Measurements from ENCODE around the gene BID.
A peak's percentile ranks its signal among the peaks of the same experiment; 100 is the strongest.

BID gene

GRCh38 chr22:17782621-17783020 lies 8.4 kb upstream of the BID start:
- no peak for DNase-seq

GRCh38 chr22:17782158-17782557 lies 7.9 kb upstream of the BID start:
- no peak for DNase-seq

GRCh38 chr22:17781319-17782031 lies 7.2 kb upstream of the BID start:
- no peak for DNase-seq

DNA sequence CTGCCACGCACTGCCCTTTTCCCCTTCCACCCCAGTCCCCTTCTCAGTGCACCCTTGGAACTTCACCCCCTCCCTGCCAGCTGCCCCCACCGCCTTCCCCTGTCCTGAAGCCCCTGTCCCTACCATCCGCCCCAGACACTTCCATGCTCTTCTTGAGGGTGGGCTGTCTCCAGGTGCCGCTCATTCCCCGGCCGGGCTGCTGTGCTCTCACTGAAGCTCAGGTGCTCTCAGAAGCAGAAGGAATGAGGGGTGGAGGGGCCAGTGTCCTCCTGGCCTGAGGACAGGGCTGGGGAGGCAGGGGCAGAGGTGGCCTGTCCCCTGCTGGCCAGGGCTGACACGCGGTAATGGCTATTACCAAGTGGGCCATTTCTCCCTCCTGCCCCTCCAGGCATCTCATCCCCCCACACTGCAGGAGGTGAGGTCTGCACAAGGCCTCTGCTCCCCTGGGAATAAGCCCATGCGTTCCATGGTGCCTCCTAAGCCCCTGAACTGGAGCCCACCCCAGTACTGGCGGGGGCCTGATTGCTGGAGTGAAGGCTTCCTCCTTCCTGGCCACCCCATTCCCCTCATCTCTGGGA lies 6.6 kb upstream of the BID start:
- DNase-seq, result no peak

DNA sequence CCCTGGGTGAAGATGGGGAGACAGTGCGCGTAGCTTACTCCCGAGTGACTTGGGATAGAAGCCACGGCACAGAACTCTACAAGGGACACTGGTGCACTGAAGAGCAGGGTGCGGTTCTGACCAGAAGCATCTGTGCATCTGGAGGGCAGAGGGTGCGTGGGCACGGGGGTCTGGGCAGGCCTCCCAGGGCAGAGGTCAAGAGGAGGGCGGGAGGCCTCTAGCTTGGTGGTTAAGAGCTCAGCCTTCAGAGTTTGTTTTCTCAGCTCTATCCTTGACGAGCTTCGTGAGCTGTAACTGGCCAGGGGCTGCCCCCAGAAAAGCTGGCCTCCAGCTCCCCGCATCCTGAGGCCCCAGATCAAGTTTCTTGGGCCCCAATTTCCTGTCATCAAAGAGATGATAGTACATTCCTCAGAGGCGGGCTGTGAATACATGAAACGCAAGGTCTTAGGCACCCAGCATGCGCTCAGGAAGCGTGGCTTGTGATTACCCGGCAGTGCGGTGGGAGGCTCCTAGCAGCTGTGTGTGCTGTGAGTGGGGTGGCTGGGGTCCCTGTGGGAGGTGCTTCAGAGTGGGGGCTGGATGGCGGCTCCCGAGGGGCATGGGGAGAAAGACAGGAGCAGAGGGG lies 6.0 kb upstream of the BID start:
- no peak for DNase-seq

GRCh38 chr22:17779286-17780115 lies 5.2 kb upstream of the BID start:
- DNase-seq, result no peak

GRCh38 chr22:17778412-17778976 lies 4.2 kb upstream of the BID start:
- DNase-seq, result no peak

DNA sequence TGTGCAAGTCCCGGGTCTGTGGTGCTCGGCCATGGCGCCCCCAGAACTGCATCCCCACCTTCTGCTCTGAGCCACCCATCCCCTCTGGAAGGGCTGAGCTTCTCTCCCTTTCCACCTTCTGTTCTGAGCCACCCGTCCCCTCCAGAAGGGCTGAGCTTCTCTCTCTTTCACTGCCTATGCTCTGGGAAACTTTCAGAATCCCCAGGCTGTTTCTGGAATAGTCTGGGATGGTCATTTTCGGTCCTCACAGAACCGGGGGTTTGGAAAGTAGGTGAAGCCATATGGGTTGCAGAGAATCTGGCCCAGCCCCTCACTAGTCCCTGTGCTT lies 3.4 kb upstream of the BID start:
- DNase-seq, result no peak

DNA sequence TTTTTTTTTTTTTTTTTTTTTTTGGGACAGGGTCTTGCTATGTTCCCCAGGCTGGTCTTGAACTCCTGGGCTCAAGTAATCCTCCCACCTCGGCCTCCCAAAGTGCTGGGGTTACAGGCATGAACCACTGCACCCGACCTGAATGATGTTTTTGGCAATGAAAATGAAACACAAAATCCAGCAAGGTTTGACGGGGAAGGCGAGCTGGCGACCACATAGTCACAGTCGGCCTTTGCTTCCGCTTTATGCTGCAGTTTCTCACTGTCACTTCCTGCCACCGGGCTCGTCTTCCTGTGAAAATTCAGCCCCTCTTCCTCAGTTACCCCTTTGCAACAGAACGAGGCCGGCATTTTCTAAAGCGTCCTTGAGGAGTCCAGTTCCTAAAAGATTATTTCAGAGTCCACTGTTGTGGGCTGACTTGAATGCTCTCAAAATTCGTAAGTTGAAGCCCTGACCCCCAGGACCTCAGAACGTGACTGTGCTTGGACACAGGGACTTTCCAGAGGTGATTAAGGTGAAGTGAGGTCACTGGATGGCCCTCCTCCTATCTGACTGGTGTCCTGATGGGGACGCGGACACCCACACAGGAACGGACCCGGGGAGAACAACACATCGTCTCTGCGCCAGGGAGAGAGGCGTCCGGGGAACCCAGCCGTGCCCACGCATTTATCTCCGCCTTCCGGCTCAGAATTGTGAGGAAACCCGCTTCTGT lies 2.9 kb upstream of the BID start:
- no peak for DNase-seq

GRCh38 chr22:17775781-17776465 lies 1.7 kb upstream of the BID start:
- DNase-seq, result no peak

- DNase-seq, result no peak
Measured at GRCh38 chr22:17774926-17775685, 837 bp upstream of the BID start.

DNA sequence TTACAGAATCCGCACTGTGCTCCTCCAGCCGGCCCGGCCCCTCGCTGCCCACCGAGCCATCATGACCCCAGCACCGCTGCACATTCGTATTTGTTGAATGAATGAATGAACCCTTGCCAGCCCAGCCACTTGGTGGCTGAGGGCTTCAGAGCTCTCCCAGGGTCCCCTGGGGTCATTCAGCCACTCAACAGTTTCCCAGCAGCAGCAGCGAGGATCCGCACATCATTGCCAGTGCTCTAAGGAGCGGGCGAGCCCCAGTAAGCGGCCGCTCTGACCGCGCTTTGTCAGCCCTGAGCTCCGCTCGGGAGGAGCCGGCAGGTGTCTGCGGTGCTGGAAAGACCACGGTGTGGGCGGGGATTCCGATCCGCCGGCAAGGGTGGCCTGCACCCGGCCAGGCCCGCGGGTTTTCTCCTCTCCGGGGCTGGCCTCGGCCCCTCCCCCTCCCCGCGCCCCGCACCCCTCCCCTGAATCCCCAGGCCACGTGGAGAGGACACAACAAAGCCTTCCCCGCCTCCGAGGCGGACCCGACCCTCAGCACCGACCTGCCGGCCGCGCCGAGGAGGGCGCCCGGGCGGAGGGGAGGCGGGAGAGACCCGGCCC lies 563 bp downstream of the BID start:
- DNase-seq, result peak; percentile 60 to 68

DNA sequence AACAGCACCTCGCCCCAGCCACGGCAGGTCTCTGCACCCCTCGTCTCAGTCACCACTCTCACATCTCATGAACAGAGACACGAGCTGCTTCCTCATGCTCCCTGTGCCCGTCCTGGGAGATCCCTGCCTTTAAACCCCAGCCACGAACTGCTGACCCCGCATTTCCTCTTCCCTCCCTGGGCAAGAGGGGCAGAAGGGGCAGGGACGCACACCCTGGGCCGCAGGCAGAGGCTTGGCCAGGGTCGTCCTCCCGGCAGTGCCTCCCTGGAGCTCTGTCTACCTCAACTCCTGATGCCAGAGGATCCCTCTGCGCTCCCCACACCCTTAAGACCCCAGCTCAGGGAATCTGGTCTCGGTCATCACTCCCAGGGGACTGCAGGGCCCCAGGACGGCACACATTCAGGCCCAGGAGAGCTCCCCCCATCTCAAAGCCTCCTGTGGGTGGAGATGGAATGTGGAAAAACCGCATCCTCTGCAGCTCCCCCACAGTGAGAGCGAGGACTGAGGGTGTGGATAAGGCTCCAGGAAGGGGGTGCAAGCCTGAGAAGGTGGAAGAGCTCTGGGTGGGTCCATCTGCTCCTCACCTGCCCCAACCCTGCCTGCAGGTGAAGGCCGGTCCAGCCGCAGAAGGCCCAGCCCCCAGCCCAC lies 1.2 kb downstream of the BID start:
- DNase-seq, result no peak

- DNase-seq, result peak in 1 of 2 experiments; percentile 62
Measured at GRCh38 chr22:17772249-17772957, 1.9 kb downstream of the BID start.

GRCh38 chr22:17770180-17771077 lies 3.8 kb downstream of the BID start:
- DNase-seq, result no peak

DNA sequence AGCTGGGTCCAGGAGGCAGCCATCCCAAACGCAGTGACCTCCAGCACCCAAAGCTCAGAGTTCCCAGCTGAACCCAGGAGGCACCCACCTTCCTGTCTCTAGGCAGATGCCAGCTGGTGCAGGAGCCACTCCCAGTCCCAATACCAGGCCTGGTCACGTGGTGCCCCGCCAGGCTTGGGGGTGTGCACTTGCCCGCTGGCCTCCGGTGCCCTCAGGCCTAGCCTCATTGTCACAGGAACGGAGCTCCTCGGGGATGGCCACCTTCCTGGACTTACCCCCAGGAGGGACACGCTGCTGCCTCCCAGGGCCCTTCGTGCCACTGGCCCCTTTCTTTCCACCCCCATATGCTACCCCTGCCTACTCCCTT lies 4.6 kb downstream of the BID start:
- no peak for DNase-seq

DNA sequence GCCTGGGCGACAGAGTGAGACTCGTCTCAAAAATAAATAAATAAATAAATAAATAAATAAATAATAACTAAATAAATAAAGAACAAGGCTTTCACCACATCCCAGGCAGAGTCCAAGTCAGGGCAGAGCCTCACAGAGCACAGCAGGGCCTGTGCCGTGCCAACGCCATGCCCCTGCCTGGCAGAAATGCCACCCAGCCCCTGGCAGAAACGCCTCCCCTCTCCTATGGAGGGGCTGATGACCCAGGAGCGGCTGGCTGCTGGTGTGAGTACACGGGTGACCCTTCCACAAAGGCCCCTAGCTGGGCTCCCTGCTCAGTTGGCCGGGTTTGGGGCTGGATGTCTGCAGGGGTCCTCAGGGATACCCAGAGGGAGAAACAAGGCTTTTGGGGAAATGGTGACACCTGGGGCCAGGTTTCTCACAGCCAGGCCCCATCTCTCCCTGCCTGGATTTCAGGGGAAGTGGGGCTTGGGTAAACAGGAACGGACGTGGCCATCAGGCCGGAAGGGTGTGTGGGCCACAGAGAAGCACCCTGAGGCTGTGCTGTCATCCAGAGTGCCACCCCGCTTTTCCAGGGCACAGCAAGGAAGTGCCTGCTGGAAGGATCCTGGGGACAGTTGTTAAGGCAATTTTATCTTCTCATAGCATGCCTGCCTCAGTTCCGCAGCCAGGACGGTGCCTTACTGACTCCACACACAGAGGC lies 5.1 kb downstream of the BID start:
- no peak for DNase-seq

Measured in NCI-H524 (cell line).